GF-D8 (cell line): ENCODE data around the gene C11orf87.

Experiments
- DNase-seq: peaks from one replicate; lab custom pipeline; 2025; lab: John Stamatoyannopoulos, UW

C11orf87 gene

GRCh38 chr11:109443052-109443451 is 21.1 kb downstream of the C11orf87 start:
- DNase-seq = no peak

- DNase-seq = no peak
Observed at GRCh38 chr11:109454857-109455256, 32.9 kb downstream of the C11orf87 start.
